GM18868 (cell line): ENCODE measurements around the gene RP2.

Experiments
- ATAC-seq: cut with Tn5 transposase; IDR thresholded peaks from one replicate; pipeline ENCODE4 v1.9.1; 2021; ENCODE audit warnings: mild to moderate bottlenecking, moderate library complexity; ENCODE audit not compliant: unreplicated experiment

RP2 gene

GRCh38 chrX:46840946-46841345, 4.1 kb downstream of the RP2 start:
- no peak for ATAC-seq

DNA sequence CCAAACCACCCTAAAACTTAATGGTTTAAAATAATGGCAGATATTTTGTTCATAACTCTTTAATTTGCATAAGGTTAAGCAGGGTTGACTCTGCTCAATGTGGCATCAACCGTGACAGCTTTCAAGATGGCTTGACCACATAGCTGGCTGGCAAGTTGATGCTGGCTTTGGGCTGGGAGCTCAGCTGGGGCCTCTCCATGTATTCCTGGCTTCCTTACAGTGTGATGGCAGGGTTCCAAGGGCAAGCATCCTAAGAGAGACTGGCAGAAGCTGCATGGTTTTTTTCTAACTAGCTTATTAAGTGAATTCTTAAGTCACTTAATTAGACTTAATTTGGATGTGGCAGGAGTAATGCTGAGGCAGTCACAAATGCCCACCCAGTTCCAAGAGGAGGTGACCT, 4.5 kb downstream of the RP2 start:
- no peak for ATAC-seq

DNA sequence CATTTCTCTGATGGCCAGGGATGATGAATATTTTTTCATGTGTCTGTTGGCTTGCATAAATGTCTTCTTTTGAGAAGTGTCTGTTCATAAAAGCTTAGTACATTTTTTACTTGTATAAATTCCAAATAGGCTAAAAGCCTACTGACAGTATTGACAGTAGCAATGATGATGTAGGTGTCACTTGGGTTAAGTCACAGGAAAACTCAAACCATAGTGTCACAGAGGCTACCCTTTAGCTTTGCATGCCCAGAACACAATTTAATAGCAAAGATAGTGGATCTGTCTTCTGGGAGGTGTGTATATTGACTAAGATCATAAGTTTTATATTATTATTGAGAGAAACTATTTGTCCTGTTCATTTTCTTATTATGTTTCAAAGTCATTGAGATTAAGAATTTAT, 8.1 kb downstream of the RP2 start:
- ATAC-seq: no peak

DNA sequence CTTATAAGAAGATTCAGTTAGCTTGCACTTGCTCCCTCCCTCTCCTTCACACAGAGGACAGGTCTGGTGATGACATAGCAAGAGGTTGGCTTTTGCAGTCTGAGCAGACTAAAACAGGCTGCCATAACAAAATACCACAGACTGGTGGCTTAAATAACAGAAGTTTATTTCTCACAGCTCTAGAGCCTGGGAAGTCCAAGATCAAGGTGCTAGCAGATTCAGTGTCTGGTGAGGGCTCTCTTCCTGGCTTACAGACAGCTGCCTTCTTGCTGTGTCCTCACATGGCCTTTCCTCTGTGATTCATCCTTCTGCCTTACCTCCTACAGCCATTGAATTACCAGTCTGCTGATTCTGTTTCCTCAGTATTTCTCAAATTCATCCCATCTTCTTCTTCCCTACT, 13.1 kb downstream of the RP2 start:
- ATAC-seq: no peak

DNA sequence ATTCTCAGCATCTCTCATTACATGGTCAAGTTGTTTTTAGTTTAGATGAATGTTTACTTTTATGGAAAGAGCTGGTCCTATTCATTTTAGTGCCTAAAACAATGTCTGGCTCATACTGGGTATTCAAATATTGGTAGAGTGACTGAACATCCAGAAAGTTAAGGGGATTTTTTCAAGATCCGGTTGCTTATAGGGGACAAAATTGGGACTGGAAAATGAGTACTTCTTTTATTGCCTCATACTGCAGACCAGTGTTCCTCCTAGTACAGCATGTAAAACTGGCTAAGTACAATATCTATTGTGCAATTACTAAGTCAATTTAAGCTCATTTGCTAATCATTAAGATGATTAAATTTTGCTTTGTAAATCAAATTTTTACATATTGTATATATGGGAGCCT, 13.9 kb downstream of the RP2 start:
- no peak for ATAC-seq

GRCh38 chrX:46856483-46856882, 19.6 kb downstream of the RP2 start:
- ATAC-seq: no peak

DNA sequence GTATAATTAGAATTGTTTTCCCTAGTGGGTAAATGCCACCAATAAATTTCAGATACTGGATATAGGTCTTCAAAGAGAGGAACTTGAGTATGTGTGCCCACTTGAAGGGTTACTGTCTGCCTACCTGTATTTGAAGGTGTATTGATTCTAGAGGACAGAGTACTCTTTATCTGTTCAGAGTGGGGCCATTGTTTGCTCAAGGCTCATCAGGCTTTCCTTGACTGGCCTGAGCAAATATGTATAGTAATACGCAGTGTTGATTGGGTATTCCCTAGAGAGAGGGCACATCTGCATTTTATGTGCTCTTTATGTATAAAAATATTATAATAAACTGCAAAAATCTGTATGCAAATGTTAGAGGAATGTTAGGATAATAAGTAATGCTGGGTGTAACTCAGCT, 23.7 kb downstream of the RP2 start:
- no peak for ATAC-seq

- no peak for ATAC-seq
These were observed 26.2 kb downstream of the RP2 start for GRCh38 chrX:46863072-46863471.

DNA sequence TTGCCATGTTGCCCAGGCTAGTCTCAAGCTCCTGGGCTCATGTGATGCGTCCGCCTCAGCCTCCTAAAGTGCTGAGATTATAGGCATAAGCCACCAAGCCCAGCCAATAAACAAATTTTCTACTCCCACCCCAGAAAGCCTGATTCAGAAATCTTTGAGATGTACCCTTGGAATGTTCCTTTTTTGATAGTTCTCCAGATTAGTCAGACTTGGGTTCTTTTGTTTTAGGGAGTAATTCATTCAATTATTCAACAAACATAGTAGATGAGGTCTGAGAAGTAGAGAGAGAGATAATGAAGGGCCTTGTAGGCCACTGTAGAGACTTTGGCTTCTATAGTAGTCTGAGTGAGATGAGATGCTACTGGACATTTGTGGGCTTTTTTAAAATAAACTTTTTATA, 27.8 kb downstream of the RP2 start:
- ATAC-seq: no peak

DNA sequence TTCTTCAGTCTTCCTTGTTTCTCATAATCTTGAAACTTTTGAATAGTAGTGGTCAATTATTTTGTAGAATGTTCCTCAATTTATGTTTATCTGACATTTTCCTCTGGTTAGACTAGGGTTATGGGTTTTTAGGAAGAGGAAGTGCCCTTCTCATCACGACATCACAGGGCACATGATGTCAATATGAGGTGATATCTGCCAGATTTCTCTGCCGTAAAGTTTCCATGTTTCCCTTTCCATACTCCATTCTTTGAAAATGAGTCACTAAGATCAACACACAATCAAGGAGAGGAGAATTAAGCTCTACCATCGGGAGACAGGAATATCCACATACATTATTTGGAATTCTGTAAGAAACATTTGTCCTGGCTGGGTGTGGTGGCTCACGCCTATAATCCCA, 28.4 kb downstream of the RP2 start:
- no peak for ATAC-seq

DNA sequence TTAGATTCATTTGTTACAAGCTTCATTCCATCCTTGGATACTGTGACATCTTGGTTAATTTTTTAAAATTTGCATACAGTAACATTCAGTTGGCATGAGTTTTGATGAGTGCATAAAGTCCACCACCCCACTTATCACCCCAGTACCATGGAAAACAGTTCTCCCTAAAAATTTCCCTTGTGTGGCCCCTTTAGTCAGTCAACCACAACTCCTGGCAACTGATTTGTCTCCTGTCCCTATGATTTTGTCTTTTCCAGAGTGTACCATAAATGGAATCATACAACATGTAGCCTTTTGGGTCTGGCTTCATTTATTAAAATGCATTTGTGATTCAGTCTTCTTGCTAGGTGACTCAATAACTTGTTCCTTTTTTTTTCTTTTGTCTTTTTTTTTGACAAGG, 29.9 kb downstream of the RP2 start:
- no peak for ATAC-seq

- no peak for ATAC-seq
These were observed 36.9 kb downstream of the RP2 start for GRCh38 chrX:46873746-46874145.

DNA sequence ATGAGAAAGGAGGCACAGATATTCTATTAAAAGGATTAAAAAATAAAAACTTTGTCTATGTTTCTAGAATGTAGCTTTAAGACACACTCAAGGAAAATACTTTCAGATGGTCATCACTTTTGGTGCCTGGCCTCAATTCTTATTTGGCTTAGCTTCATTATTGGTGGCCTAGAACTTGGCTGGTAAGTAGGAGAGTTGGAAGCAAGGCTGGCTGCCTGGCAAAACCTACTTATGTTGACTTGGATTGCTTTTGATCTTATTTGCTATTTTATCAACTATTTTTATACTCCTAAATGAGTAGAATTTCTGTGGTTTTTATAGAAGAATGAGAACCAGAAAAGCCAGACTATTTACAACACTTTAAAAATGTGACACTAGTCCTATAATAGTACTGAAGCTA, 40.1 kb downstream of the RP2 start:
- no peak for ATAC-seq

DNA sequence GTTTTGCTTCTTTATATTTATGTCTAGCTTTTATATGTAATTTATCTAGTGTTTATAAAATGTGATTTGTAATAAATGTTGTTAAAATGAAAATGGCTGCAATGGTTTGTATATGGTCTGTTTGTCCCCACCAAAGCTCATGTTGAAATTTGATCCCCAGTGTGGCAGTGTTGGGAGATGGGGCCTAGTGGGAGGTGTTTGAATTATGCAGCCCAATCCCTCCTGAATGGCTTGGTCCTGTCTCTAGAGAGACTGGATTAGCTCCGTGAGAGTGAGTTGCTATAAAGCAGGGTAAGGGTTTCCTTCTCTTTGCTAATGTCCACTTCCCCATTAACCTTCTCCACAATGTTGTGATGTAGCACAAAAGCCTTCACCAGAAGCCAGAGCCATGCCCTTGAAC, 45.4 kb downstream of the RP2 start:
- no peak for ATAC-seq

- no peak for ATAC-seq
These were observed 48.0 kb downstream of the RP2 start for GRCh38 chrX:46884799-46885198.

GRCh38 chrX:46898207-46898606, 61.4 kb downstream of the RP2 start:
- no peak for ATAC-seq

- peak; percentile 95 for ATAC-seq
These were observed 66.8 kb downstream of the RP2 start for GRCh38 chrX:46903458-46904242.

DNA sequence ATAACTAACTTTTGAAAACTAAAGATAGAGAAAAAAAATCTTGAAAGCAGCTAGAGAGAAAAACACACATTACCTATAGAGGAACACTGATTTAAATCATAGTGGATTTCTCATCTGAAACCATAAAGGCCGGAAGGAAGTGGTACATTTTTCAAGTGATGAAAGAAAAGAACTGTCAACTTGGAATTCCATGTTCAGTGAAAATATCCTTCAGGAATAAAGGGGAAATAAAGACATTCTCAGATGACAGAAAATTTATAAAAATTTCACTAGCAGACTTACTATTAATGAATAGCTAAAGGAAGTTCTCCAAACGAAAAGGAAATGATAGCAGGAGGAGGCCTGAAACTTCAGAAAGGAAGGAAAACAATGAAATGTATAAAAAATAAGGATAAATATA, 67.8 kb downstream of the RP2 start:
- ATAC-seq: no peak

- no peak for ATAC-seq
These were observed 73.6 kb downstream of the RP2 start for GRCh38 chrX:46910415-46910814.

DNA sequence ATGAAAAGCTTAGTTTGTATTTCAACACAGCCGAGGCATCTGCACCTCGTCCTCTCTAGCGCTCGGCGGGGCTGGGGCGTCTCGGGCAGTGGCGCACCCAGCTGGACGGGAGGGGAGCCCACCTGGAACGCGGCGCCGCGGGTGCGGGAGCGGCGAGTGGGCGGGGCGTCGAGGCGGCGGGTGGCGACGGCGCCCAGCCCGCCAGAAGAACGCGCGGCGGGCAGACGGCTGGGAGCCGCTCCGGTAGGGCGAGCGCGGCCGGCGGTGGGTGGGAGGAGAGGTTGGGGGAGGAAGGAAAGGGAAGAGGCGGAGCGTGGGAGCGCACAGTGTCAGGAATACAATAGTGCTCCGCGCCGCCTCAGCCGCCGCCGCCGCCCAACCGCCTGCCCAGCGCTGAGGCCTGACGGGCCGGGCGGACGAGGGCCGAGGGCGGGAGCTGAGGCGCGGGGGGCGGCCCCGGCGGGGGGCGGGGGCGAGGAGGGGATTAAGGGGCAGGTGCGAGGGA, 75.3 kb downstream of the RP2 start, which contains the start of gene JADE3:
TSS of gene JADE3 (plus strand) at position 324 of the 505 bp plus-strand sequence. CDS start 72,474 bp downstream, outside the sequence.
- peak; percentile 51 for ATAC-seq

DNA sequence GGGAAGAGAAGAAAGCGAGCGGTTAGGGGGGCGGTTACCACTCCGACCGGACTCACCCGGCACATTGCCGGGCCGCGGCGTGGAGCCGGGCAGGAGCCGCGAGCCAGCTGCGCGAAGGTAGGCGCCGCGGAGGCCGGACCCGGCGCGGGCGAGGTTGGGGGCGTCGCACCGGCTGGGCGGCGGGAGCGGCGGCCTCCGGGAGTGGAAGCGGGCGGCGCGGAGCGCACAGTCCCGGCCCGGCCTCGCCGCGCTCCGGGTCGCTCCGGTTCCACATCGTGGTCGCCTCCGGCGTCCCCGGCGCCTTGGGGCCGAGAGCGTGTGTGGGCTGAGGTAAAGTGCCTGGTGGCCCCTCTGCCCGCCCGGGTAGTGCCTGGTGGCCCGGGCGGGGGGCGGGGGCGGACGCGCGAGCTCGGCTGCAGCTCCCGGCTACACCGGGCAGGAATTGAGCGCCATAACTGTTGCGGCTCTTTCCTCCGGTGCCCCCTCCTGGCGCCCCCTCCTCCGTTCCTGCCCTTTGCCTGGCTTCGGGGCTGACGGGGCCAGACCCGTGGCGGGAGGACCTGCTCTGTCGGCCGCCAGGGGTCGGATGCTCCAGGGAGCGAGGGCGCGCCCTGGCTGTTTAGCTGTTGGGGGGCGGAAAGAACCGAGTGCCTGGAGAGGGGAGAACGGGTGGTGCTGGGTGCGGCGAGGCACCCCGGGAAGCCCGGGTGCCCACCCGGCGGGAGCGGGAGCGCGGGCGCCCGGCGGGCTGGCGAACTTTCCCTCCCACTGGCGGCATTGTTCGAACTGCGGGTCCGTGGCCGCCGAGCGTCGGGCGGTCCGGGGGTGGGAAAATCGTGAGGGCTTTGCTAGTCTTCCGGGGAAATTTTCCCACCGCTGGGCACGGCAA, 76.0 kb downstream of the RP2 start:
- ATAC-seq: peak; percentile 60

DNA sequence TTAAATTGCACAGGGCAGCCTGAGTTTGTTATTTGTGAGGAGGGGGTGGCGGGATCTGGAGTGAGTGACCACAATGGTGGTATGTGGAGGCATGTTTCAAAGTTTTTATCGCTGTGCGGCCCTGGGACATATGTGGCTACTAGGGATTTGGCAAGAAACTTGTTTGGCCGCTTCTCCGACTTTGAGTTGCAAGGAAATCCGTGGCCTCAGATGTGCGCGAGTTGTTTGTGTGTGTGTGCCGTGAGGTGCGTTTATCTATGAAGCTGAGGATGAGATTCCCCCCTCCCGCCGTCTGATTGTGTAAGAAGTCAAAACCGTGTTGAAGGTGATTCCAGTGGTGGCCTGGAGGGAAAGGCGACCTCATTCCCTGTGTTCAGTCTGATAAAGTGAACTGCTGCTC, 76.8 kb downstream of the RP2 start:
- ATAC-seq: no peak
